ENCODE data around the gene ASTN1. TPM values are rescaled to one million over a fixed set of nuclear protein-coding genes. Genes with fewer than 3 reads are reported as not detected.

Gene ASTN1
- total RNA-seq, 1 experiment from 2014 or later, result not detected

- in situ Hi-C loops (cut with HindIII; ENCODE audit: low sequenced_read_pairs), result no loop called here
- no peak for DNase-seq (ENCODE audit: low spot score)
These were observed 298.3 kb downstream of the ASTN1 start for GRCh38 chr1:176866011-176866714.

- DNase-seq (ENCODE audit: low spot score), result no peak
- in situ Hi-C loops (cut with HindIII; ENCODE audit: low sequenced_read_pairs), result no loop called here
These were observed 300.3 kb downstream of the ASTN1 start for GRCh38 chr1:176864211-176864610.

- in situ Hi-C loops (cut with HindIII; ENCODE audit: low sequenced_read_pairs), result no loop called here
- no peak for DNase-seq (ENCODE audit: low spot score)
These were observed 300.9 kb downstream of the ASTN1 start for GRCh38 chr1:176863613-176864012.

GRCh38 chr1:176858433-176858916, 306.0 kb downstream of the ASTN1 start:
- DNase-seq (ENCODE audit: low spot score), result no peak
- in situ Hi-C loops (cut with HindIII; ENCODE audit: low sequenced_read_pairs), result no loop called here

GRCh38 chr1:176857632-176858031, 306.9 kb downstream of the ASTN1 start:
- DNase-seq (ENCODE audit: low spot score), result no peak
- in situ Hi-C loops (cut with HindIII; ENCODE audit: low sequenced_read_pairs), result no loop called here

GRCh38 chr1:176854758-176855745, 309.5 kb downstream of the ASTN1 start:
- in situ Hi-C loops (cut with HindIII; ENCODE audit: low sequenced_read_pairs), result no loop called here
- DNase-seq (ENCODE audit: low spot score), result no peak

- in situ Hi-C loops (cut with HindIII; ENCODE audit: low sequenced_read_pairs), result no loop called here
- no peak for DNase-seq (ENCODE audit: low spot score)
These were observed 310.4 kb downstream of the ASTN1 start for GRCh38 chr1:176854121-176854520.

- in situ Hi-C loops (cut with HindIII; ENCODE audit: low sequenced_read_pairs), result no loop called here
- no peak for DNase-seq (ENCODE audit: low spot score)
These were observed 311.0 kb downstream of the ASTN1 start for GRCh38 chr1:176853503-176853902.

- DNase-seq (ENCODE audit: low spot score), result no peak
- in situ Hi-C loops (cut with HindIII; ENCODE audit: low sequenced_read_pairs), result no loop called here
These were observed 312.4 kb downstream of the ASTN1 start for GRCh38 chr1:176852124-176852523.

GRCh38 chr1:176850871-176851270, 313.6 kb downstream of the ASTN1 start:
- in situ Hi-C loops (cut with HindIII; ENCODE audit: low sequenced_read_pairs), result no loop called here
- DNase-seq (ENCODE audit: low spot score), result no peak

- in situ Hi-C loops (cut with HindIII; ENCODE audit: low sequenced_read_pairs), result no loop called here
- DNase-seq (ENCODE audit: low spot score), result no peak
These were observed 315.2 kb downstream of the ASTN1 start for GRCh38 chr1:176849281-176849680.

- in situ Hi-C loops (cut with HindIII; ENCODE audit: low sequenced_read_pairs), result no loop called here
- DNase-seq (ENCODE audit: low spot score), result no peak
These were observed 317.5 kb downstream of the ASTN1 start for GRCh38 chr1:176847052-176847451.

GRCh38 chr1:176843352-176844297, 320.9 kb downstream of the ASTN1 start:
- DNase-seq (ENCODE audit: low spot score), result peak; percentile 76
- in situ Hi-C loops (cut with HindIII; ENCODE audit: low sequenced_read_pairs), result no loop called here

- in situ Hi-C loops (cut with HindIII; ENCODE audit: low sequenced_read_pairs), result no loop called here
- no peak for DNase-seq (ENCODE audit: low spot score)
These were observed 323.3 kb downstream of the ASTN1 start for GRCh38 chr1:176841238-176841637.

GRCh38 chr1:176839216-176839615, 325.3 kb downstream of the ASTN1 start:
- in situ Hi-C loops (cut with HindIII; ENCODE audit: low sequenced_read_pairs), result no loop called here
- DNase-seq (ENCODE audit: low spot score), result no peak

- in situ Hi-C loops (cut with HindIII; ENCODE audit: low sequenced_read_pairs), result no loop called here
- DNase-seq (ENCODE audit: low spot score), result no peak
These were observed 326.1 kb downstream of the ASTN1 start for GRCh38 chr1:176838276-176838995.

- no peak for DNase-seq (ENCODE audit: low spot score)
- in situ Hi-C loops (cut with HindIII; ENCODE audit: low sequenced_read_pairs), result no loop called here
These were observed 326.8 kb downstream of the ASTN1 start for GRCh38 chr1:176837708-176838107.

- no peak for DNase-seq (ENCODE audit: low spot score)
- in situ Hi-C loops (cut with HindIII; ENCODE audit: low sequenced_read_pairs), result no loop called here
These were observed 333.4 kb downstream of the ASTN1 start for GRCh38 chr1:176831150-176831549.
